Activated CD8-positive, alpha-beta T cell treated with anti-CD3 and anti-CD28 coated beads for 36 hours (primary cell): ENCODE data around the gene SPSB3. TPM values are rescaled to one million over a fixed set of nuclear protein-coding genes. Genes with fewer than 3 reads are reported as not detected.

Experiments
- ATAC-seq: fragments of 200-7000 bp; cut with Tn5 transposase; one replicate; pipeline ENCODE4 v1.10.0; 2021; ENCODE audit warnings: mild to moderate bottlenecking, moderate library complexity
- CTCF ChIA-PET: fragments of 350-600 bp; sonication (Branson Sonifier 250); formaldehyde crosslinking; loops from one replicate; lab custom pipeline; 2021; ENCODE audit warnings: antibody characterized with exemption; lab: Charles Lee
- POLR2A ChIA-PET: fragments of 350-600 bp; sonication (Branson Sonifier 250); formaldehyde crosslinking; loops from one replicate; lab custom pipeline; 2021; ENCODE audit warnings: antibody characterized with exemption; lab: Charles Lee
- DNase-seq: peaks from one replicate; pipeline ENCODE4 v3.0.0-alpha.2; 2020
- H3K27ac Mint-ChIP-seq: one replicate; pipeline ENCODE4 v1.8.0; 2021; ENCODE audit warnings: mild to moderate bottlenecking, mixed read lengths
- H3K27me3 Mint-ChIP-seq: one replicate; pipeline ENCODE4 v1.8.0; 2021; ENCODE audit warnings: mixed read lengths
- H3K36me3 Mint-ChIP-seq: one replicate; pipeline ENCODE4 v1.8.0; 2021; ENCODE audit warnings: low read depth, mixed read lengths
- H3K4me1 Mint-ChIP-seq: one replicate; pipeline ENCODE4 v1.8.0; 2021; ENCODE audit warnings: low read depth, mixed read lengths
- H3K4me3 Mint-ChIP-seq: one replicate; pipeline ENCODE4 v1.8.0; 2021; ENCODE audit warnings: mild to moderate bottlenecking, moderate library complexity, mixed read lengths
- H3K9me3 Mint-ChIP-seq: one replicate; pipeline ENCODE4 v1.8.0; 2021; ENCODE audit warnings: mixed read lengths
- CTCF ChIP-seq: fragments of 200-600 bp; IDR thresholded peaks from one replicate; pipeline ENCODE4 v1.8.0; 2022; ENCODE audit warnings: antibody characterized with exemption, mild to moderate bottlenecking
- intact Hi-C: fragments of 100-400 bp; cut with micrococcal nuclease; formaldehyde crosslinking; loops from one replicate; pipeline ENCODE4 v1.10.0; 2022
- total RNA-seq, 2 experiments: library from RNA; stranded (reverse); gene quantifications; one replicate each; pipeline ENCODE4 v1.2.3, GENCODE V29; 2021

Gene SPSB3
- total RNA-seq, 2 experiments from 2014 or later: 14.4 to 15.2 TPM

GRCh38 chr16:1826691-1827573 is 44.6 kb upstream of the SPSB3 start, which contains the start of the genes FAHD1 and HAGH:
TSS of gene FAHD1 (plus strand) at chr16:1827206. CDS start at chr16:1827239, 33 bp downstream.
TSS of gene HAGH (minus strand) at chr16:1826825. CDS start at chr16:1826787, 38 bp downstream.
- CTCF ChIA-PET: interaction anchor here (1.2 to 1.6 kb wide), 3 partner anchors 44 to 121 kb away, joined by 4 to 8 read pairs (median 4); partner anchors contain the start of genes MAPK8IP3, NUBP2 and SPSB3
- Mint-ChIP-seq H3K27ac (peak within 1 kb of the TSS; percentile 87), H3K4me3 (peak within 1 kb of the TSS; percentile 98), H3K36me3 (peaks cover 4% of the 10 kb centered on the region), H3K27me3 (no peaks in the 10 kb centered on the region), H3K4me1 (peaks cover 42% of the 10 kb centered on the region), H3K9me3 (no peaks in the 10 kb centered on the region)
- DNase-seq (peak; percentile 91), ATAC-seq (peak; percentile 86)
- intact Hi-C loops: no loop called here
- POLR2A ChIA-PET: interaction anchor here (0.8 to 1.3 kb wide), 10 partner anchors 29 to 154 kb away, joined by 3 to 7 read pairs (median 5); partner anchors contain the start of genes EME2, MRPS34, NME3 and NUBP2
- no peak for TF ChIP-seq CTCF

- ChIA-PET CTCF (interaction anchor here (1.3 to 1.6 kb wide), 2 partner anchors 52 to 103 kb away, joined by 4 read pairs; no protein-coding TSS in a partner anchor), POLR2A (interaction anchor here (0.8 to 1.3 kb wide), 3 partner anchors 47 to 155 kb away, joined by 3 to 5 read pairs (median 4); no protein-coding TSS in a partner anchor)
- peaks cover 4% of the 10 kb centered on the region for H3K36me3 Mint-ChIP-seq
- H3K9me3 Mint-ChIP-seq: no peaks in the 10 kb centered on the region
- no peaks in the 10 kb centered on the region for H3K27me3 Mint-ChIP-seq
- ATAC-seq (peak; percentile 77), DNase-seq (peak; percentile 72)
- TF ChIP-seq CTCF: peak; percentile 30
- peak overlapping the region; percentile 78 for H3K4me3 Mint-ChIP-seq
- intact Hi-C loops: no loop called here
- peak overlapping the region; percentile 81 for H3K27ac Mint-ChIP-seq
- H3K4me1 Mint-ChIP-seq: peaks cover 42% of the 10 kb centered on the region
Observed at GRCh38 chr16:1825864-1826690, 43.7 kb upstream of the SPSB3 start.

- Mint-ChIP-seq H3K27me3 (no peaks in the 10 kb centered on the region), H3K4me1 (peaks cover 39% of the 10 kb centered on the region), H3K36me3 (peaks cover 4% of the 10 kb centered on the region), H3K4me3 (peak overlapping the region; percentile 78), H3K9me3 (no peaks in the 10 kb centered on the region), H3K27ac (peak overlapping the region; percentile 81)
- ATAC-seq (no peak), DNase-seq (no peak)
- POLR2A ChIA-PET: interaction anchor here (1.1 to 1.3 kb wide), 2 partner anchors 55 to 146 kb away, joined by 3 to 5 read pairs; partner anchors contain the start of gene TBL3
- no peak for TF ChIP-seq CTCF
- CTCF ChIA-PET: interaction anchor here (1.1 to 1.3 kb wide), 3 partner anchors 9 to 51 kb away, joined by 3 to 5 read pairs (median 4); no protein-coding TSS in a partner anchor
- intact Hi-C loops: no loop called here
Observed at GRCh38 chr16:1825381-1825863, 43.1 kb upstream of the SPSB3 start.

- peaks cover 5% of the 10 kb centered on the region for H3K36me3 Mint-ChIP-seq
- no peaks in the 10 kb centered on the region for H3K9me3 Mint-ChIP-seq
- DNase-seq (peak; percentile 49), ATAC-seq (no peak)
- ChIA-PET POLR2A (interaction anchor here (1.4 to 1.7 kb wide), 2 partner anchors 52 to 140 kb away, joined by 3 to 4 read pairs; partner anchors contain the start of gene RPS2), CTCF (interaction anchor here (1.9 kb wide), 1 partner anchor 39 kb away, joined by 4 read pairs; no protein-coding TSS in a partner anchor)
- H3K27me3 Mint-ChIP-seq: no peaks in the 10 kb centered on the region
- H3K27ac Mint-ChIP-seq: peak overlapping the region; percentile 10
- H3K4me1 Mint-ChIP-seq: peaks cover 27% of the 10 kb centered on the region
- TF ChIP-seq CTCF: no peak
- H3K4me3 Mint-ChIP-seq: no peak overlapping the region
- intact Hi-C loops: no loop called here
Observed at GRCh38 chr16:1823821-1824220, 41.5 kb upstream of the SPSB3 start.
